Measurements from ENCODE around the gene C2orf81.

DNA sequence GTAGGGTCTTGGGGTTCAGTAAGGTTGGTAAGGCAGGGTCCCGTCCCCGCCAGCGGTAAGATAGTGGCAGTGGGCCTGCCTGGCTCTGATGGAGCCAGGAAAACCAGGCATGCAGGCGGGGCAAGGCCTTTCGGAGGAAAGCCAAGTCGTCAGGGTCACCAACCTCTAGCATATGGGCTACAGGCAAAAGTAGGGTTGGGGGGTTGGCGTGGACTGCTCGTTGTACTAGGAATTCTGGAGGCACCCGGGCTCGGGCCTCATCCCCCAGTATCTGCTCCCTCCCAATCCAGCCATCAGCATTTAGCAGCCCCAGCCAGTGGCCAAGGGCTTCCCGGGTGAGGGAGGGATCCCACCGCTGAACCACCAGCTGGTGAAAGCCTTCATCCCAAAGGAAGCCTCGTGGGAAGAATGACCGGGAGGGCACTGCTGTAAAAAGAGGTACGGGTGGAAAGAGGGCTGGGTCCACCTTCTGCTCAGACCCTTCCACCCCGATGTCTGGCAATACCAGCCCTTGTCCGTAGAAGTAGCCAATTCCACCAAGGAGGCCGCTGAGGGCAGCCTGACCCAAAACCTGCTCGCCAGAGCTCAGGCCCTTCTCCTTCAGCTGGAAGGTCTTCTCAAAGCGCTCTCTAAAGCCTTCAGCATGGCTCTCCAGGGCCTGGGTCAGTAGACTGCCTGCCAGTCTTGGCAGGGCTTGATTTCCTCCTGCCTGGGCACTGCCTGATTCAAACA, 40.8 kb upstream of the C2orf81 start:
- TF ChIP-seq, protein P1, sequence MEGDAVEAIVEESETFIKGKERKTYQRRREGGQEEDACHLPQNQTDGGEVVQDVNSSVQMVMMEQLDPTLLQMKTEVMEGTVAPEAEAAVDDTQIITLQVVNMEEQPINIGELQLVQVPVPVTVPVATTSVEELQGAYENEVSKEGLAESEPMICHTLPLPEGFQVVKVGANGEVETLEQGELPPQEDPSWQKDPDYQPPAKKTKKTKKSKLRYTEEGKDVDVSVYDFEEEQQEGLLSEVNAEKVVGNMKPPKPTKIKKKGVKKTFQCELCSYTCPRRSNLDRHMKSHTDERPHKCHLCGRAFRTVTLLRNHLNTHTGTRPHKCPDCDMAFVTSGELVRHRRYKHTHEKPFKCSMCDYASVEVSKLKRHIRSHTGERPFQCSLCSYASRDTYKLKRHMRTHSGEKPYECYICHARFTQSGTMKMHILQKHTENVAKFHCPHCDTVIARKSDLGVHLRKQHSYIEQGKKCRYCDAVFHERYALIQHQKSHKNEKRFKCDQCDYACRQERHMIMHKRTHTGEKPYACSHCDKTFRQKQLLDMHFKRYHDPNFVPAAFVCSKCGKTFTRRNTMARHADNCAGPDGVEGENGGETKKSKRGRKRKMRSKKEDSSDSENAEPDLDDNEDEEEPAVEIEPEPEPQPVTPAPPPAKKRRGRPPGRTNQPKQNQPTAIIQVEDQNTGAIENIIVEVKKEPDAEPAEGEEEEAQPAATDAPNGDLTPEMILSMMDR (conservative IDR thresholded peaks at IDR 0.05; ENCODE audit: low read depth, low read length), result no peak
- no peak for TF ChIP-seq EZH2 (IDR thresholded peaks at IDR 0.05; ENCODE audit: low read length, unreplicated experiment)
- TF ChIP-seq EZH2phosphoT487 (IDR thresholded peaks at IDR 0.05; ENCODE audit: borderline replicate concordance, low read length), result no peak
